Mesenchymal stem cell (in vitro differentiated cells and primary cell): ENCODE results near the gene CNTNAP2.
"Not testable (repeated sequence)": the region's sequence is repeated elsewhere in the genome, so short reads cannot be mapped to it uniquely, and the experiment has no call there.

Experiments used
- DNase-seq: peaks from one replicate; pipeline ENCODE4 v3.0.0-alpha.2; 2013
- H2AFZ ChIP-seq: one replicate; pipeline ENCODE4 v1.6.1; 2013; ENCODE audit warnings: low read depth, mild to moderate bottlenecking, control low read depth, inconsistent platforms, low read length, moderate library complexity
- H2AK5ac ChIP-seq: 2 replicates; pipeline ENCODE4 v1.6.1; 2013; ENCODE audit warnings: low read length, moderate library complexity, mild to moderate bottlenecking, inconsistent platforms; ENCODE audit not compliant: severe bottlenecking
- H2BK120ac ChIP-seq: one replicate; pipeline ENCODE4 v1.6.1; 2013; ENCODE audit warnings: low read depth, mild to moderate bottlenecking, inconsistent platforms, low read length, moderate library complexity
- H2BK12ac ChIP-seq, 2 experiments: one replicate each; pipeline ENCODE4 v1.6.1; 2013; ENCODE audit warnings: inconsistent platforms in 2 of 2, low read length in 2 of 2, mild to moderate bottlenecking in 2 of 2, moderate library complexity in 2 of 2, control low read depth in 1 of 2
- H2BK15ac ChIP-seq: one replicate; pipeline ENCODE4 v1.6.1; 2013; ENCODE audit warnings: mild to moderate bottlenecking, low read depth, inconsistent platforms; ENCODE audit not compliant: poor library complexity, severe bottlenecking
- H2BK5ac ChIP-seq: 2 replicates; pipeline ENCODE4 v1.6.1; 2013; ENCODE audit warnings: low read depth, mild to moderate bottlenecking, low read length, control low read depth, inconsistent platforms; ENCODE audit not compliant: poor library complexity, severe bottlenecking
- H3K14ac ChIP-seq, 2 experiments: one replicate each; pipeline ENCODE4 v1.6.1; 2013; ENCODE audit warnings: inconsistent platforms in 2 of 2, low read length in 2 of 2, control low read depth in 1 of 2, mild to moderate bottlenecking in 1 of 2, moderate library complexity in 1 of 2
- H3K18ac ChIP-seq, 2 experiments: one replicate each; pipeline ENCODE4 v1.6.1; 2013; ENCODE audit warnings: inconsistent platforms in 2 of 2, low read length in 2 of 2, control low read depth in 1 of 2, low read depth in 1 of 2, mild to moderate bottlenecking in 1 of 2
- H3K23ac ChIP-seq, 2 experiments: one replicate each; pipeline ENCODE4 v1.6.1; 2013; ENCODE audit warnings: inconsistent platforms in 2 of 2, low read length in 2 of 2, mild to moderate bottlenecking in 2 of 2, moderate library complexity in 2 of 2, control low read depth in 1 of 2
- H3K27ac ChIP-seq: 2 replicates; pipeline ENCODE4 v1.5.1; 2013; ENCODE audit warnings: mild to moderate bottlenecking, moderate library complexity, low read length, control low read depth, inconsistent platforms; ENCODE audit not compliant: poor library complexity, severe bottlenecking
- H3K27me3 ChIP-seq, 2 experiments: 2 replicates each; pipeline versions ENCODE4 v1.6.1 to v1.7.0; 2013; ENCODE audit warnings: low read length in 2 of 2, mild to moderate bottlenecking in 2 of 2, moderate library complexity in 2 of 2, control low read depth in 1 of 2, inconsistent platforms in 1 of 2; ENCODE audit not compliant: control insufficient read depth in 1 of 2, insufficient read depth in 1 of 2
- H3K36me3 ChIP-seq, 2 experiments: 2 replicates each; pipeline versions ENCODE4 v1.6.1 to v1.7.0; 2013; ENCODE audit warnings: low read length in 2 of 2, control low read depth in 1 of 2, inconsistent platforms in 1 of 2, low read depth in 1 of 2, mild to moderate bottlenecking in 1 of 2; ENCODE audit not compliant: insufficient read depth in 2 of 2, control insufficient read depth in 1 of 2
- H3K4ac ChIP-seq, 2 experiments: one replicate each; pipeline ENCODE4 v1.6.1; 2013; ENCODE audit warnings: inconsistent platforms in 2 of 2, low read length in 2 of 2, mild to moderate bottlenecking in 2 of 2, moderate library complexity in 2 of 2, control low read depth in 1 of 2, low read depth in 1 of 2
- H3K4me1 ChIP-seq: 2 replicates; pipeline ENCODE4 v1.6.1; 2013; ENCODE audit warnings: low read depth, low read length, control low read depth; ENCODE audit not compliant: control insufficient read depth, insufficient read depth
- H3K4me2 ChIP-seq: 2 replicates; pipeline ENCODE4 v1.6.1; 2013; ENCODE audit warnings: low read length, mild to moderate bottlenecking, inconsistent platforms; ENCODE audit not compliant: poor library complexity, severe bottlenecking
- H3K4me3 ChIP-seq, 2 experiments: 2 replicates each; pipeline versions ENCODE4 v1.5.1 to v1.7.0; 2013; ENCODE audit warnings: low read length in 2 of 2, mild to moderate bottlenecking in 2 of 2, control low read depth in 1 of 2, low read depth in 1 of 2; ENCODE audit not compliant: insufficient read depth in 1 of 2
- H3K79me1 ChIP-seq: replicated peaks from 2 replicates; pipeline ENCODE4 v1.6.1; 2013; ENCODE audit warnings: mild to moderate bottlenecking, control low read depth, low read length, inconsistent platforms; ENCODE audit not compliant: poor library complexity, severe bottlenecking
- H3K9ac ChIP-seq: 2 replicates; pipeline ENCODE4 v1.7.0; 2013; ENCODE audit warnings: mild to moderate bottlenecking, low read length, moderate library complexity
- H3K9me3 ChIP-seq: 2 replicates; pipeline ENCODE4 v1.7.0; 2013; ENCODE audit warnings: mild to moderate bottlenecking, low read length; ENCODE audit not compliant: control insufficient read depth
- H4K8ac ChIP-seq: one replicate; pipeline ENCODE4 v1.6.1; 2013; ENCODE audit warnings: inconsistent platforms, mild to moderate bottlenecking, low read length, moderate library complexity
- H4K91ac ChIP-seq: one replicate; pipeline ENCODE4 v1.6.1; 2013; ENCODE audit warnings: mild to moderate bottlenecking, low read length, inconsistent platforms
- WGBS: methylation state at CpG from one replicate; pipeline ENCODE4 v1.1.7; 2013; ENCODE audit warnings: mixed read lengths; 5-methylcytosine and 5-hydroxymethylcytosine counted together

Gene CNTNAP2

DNA sequence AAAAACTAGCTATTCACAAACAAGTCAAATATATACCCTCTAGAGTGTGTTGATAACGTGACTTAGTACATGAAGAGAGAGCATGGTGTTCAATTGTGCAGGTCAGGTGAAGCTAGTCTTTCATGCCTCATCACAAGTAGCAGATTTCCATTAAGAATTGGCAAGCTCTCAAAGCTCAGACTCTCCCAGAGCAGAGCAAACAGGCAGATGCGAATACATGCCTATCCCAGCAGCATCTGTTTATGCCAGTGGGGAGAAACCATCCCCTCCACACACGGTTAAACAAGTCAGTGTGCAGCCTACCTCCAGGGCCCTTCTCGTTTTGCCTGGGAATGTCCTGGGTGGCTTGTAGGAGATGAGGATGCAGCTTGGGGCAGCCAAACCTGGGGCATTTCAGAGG, 1941.5 kb downstream of the CNTNAP2 start:
- Histone ChIP-seq H3K14ac (no peak overlapping the region), H3K4me1 (no peaks in the 10 kb centered on the region), H3K79me1 (no peaks in the 10 kb centered on the region), H3K4me2 (no peak overlapping the region), H2BK120ac (no peak overlapping the region), H2AK5ac (no peak overlapping the region), H4K8ac (no peak overlapping the region), H3K9me3 (no peaks in the 10 kb centered on the region), H3K9ac (no peak overlapping the region), H3K36me3 (no peaks in the 10 kb centered on the region), H3K23ac (no peak overlapping the region), H2BK15ac (no peak overlapping the region), H4K91ac (no peak overlapping the region), H3K4ac (no peak overlapping the region), H3K4me3 (no peak overlapping the region), H3K27me3 (no peaks in the 10 kb centered on the region), H3K27ac (no peak overlapping the region), H2AFZ (no peak overlapping the region), H2BK12ac (no peak overlapping the region), H3K18ac (no peak overlapping the region), H2BK5ac (no peak overlapping the region)
- DNase-seq, result no peak
- WGBS, result 74% methylated on average over 3 of the region's 4 CpGs

- no peak overlapping the region for H2BK120ac ChIP-seq
- 73% methylated on average over 5 of the region's 6 CpGs for WGBS
- H2BK5ac ChIP-seq, result no peak overlapping the region
Measured at GRCh38 chr7:148058753-148059152, 1942.2 kb downstream of the CNTNAP2 start.

DNA sequence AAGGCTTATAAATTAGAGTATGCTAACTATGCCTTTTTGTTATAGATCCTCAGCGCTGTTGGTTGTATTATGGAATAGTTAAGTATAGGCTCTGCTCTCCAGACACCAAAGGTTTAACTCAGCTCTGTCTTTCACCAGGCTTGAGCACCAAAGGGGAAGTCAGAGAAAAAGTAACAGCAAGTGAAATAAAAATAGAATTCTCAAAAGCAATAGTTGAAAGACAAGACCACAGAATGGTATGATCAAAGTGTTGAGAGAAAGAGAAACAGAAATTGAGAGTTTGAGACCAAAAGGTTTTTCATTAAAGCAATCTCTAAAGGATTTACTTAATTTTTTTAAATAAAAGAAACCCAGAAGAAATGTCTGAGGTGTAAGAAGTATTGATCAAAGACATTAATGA, 1944.1 kb downstream of the CNTNAP2 start:
- Histone ChIP-seq H2BK15ac (no peak overlapping the region), H3K36me3 (no peaks in the 10 kb centered on the region), H3K4ac (no peak overlapping the region), H3K4me1 (no peaks in the 10 kb centered on the region), H3K27me3 (no peaks in the 10 kb centered on the region), H3K9me3 (no peaks in the 10 kb centered on the region), H3K79me1 (no peaks in the 10 kb centered on the region), H2BK120ac (no peak overlapping the region), H3K9ac (no peak overlapping the region), H2AK5ac (no peak overlapping the region), H3K23ac (no peak overlapping the region), H3K14ac (no peak overlapping the region), H2AFZ (no peak overlapping the region), H4K91ac (no peak overlapping the region), H3K4me2 (no peak overlapping the region), H3K27ac (no peak overlapping the region), H4K8ac (no peak overlapping the region), H2BK5ac (no peak overlapping the region), H3K4me3 (no peak overlapping the region), H2BK12ac (no peak overlapping the region), H3K18ac (no peak overlapping the region)
- no peak for DNase-seq
- 100% methylated on average over 1 of the region's 1 CpG for WGBS

More at GRCh38 chr7:148058753-148059152, 1942.2 kb downstream of the CNTNAP2 start:
- Histone ChIP-seq H2AK5ac (no peak overlapping the region), H3K4me2 (no peak overlapping the region), H4K91ac (no peak overlapping the region), H3K9ac (no peak overlapping the region), H3K14ac (no peak overlapping the region), H3K4me1 (no peaks in the 10 kb centered on the region), H3K79me1 (no peaks in the 10 kb centered on the region), H4K8ac (no peak overlapping the region), H3K4me3 (no peak overlapping the region), H2AFZ (no peak overlapping the region), H3K18ac (no peak overlapping the region), H3K27ac (no peak overlapping the region), H2BK15ac (no peak overlapping the region), H3K4ac (no peak overlapping the region), H3K9me3 (no peaks in the 10 kb centered on the region), H2BK12ac (no peak overlapping the region), H3K36me3 (no peaks in the 10 kb centered on the region), H3K23ac (no peak overlapping the region), H3K27me3 (no peaks in the 10 kb centered on the region)
- DNase-seq, result no peak

DNA sequence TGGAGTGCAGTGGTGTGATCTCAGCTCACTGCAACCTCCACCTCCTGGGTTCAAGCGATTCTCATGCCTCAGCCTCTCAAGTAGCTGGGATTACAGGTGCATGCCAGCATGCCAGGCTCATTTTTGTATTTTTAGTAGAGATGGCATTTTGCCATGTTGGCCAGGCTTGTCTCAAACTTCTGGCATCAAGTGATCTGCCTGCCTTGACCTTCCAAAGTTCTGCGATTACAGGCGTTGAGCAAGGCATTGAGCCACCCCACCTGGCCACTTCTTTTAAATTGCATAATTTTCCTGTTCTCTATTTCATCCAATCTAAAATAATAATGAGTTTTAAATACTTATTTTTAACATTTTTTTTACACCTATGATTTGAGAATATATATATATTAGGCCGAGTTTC, 1961.5 kb downstream of the CNTNAP2 start:
- not testable (repeated sequence) for H3K36me3 ChIP-seq, H3K27ac ChIP-seq, H3K79me1 ChIP-seq, H3K4ac ChIP-seq, DNase-seq, H3K18ac ChIP-seq, H2BK15ac ChIP-seq, H2BK5ac ChIP-seq, H3K23ac ChIP-seq, H2AK5ac ChIP-seq, H3K4me3 ChIP-seq, H2AFZ ChIP-seq, H3K27me3 ChIP-seq, H2BK12ac ChIP-seq, H3K4me1 ChIP-seq, H4K91ac ChIP-seq, H3K14ac ChIP-seq, H2BK120ac ChIP-seq, H4K8ac ChIP-seq, H3K9me3 ChIP-seq, H3K9ac ChIP-seq, H3K4me2 ChIP-seq
- 85% methylated on average over 3 of the region's 4 CpGs for WGBS
